IMR-90 (cell line): ENCODE data around the gene RASSF10. TPM values are rescaled to one million over a fixed set of nuclear protein-coding genes. Genes with fewer than 3 reads are reported as not detected.

ENCODE experiments used
- ATAC-seq: fragments of 200-7000 bp; cut with Tn5 transposase; 2 replicates; pipeline ENCODE4 v1.9.1; 2020; ENCODE audit warnings: low read depth, mild to moderate bottlenecking, moderate library complexity
- BruUV-seq: library from RNA; stranded (reverse); fragments of 400-500 nt; replicated peaks from 2 replicates; lab custom pipeline; 2021; lab: Mats Ljungman, UMichigan
- CTCF ChIA-PET: fragments of 300-600 bp; formaldehyde crosslinking; extraction: SDS; loops from one replicate; lab custom pipeline; 2021; ENCODE audit warnings: antibody characterized with exemption; lab: Yijun Ruan, JAX
- POLR2A ChIA-PET: fragments of 300-600 bp; sonication (Branson Sonifier 250); formaldehyde crosslinking; loops from one replicate; lab custom pipeline; 2022; ENCODE audit warnings: antibody characterized with exemption; ENCODE audit not compliant: unreplicated experiment; lab: Charles Lee
- DNase-seq: peaks from one replicate; pipeline ENCODE4 v3.0.0; 2013
- H2AFZ ChIP-seq: replicated peaks from 2 replicates; pipeline ENCODE3; 2013; ENCODE audit warnings: low read length, mild to moderate bottlenecking; ENCODE audit not compliant: poor library complexity
- H2AK5ac ChIP-seq: 2 replicates; pipeline ENCODE4 v1.6.1; 2013; ENCODE audit warnings: low read depth, low read length, inconsistent platforms
- H2AK9ac ChIP-seq: replicated peaks from 2 replicates; pipeline ENCODE3; 2013; ENCODE audit warnings: mild to moderate bottlenecking, low read depth, low read length, moderate library complexity; ENCODE audit not compliant: poor library complexity
- H2BK120ac ChIP-seq: 2 replicates; pipeline ENCODE4 v1.6.1; 2013; ENCODE audit warnings: low read depth, low read length, inconsistent platforms
- H2BK15ac ChIP-seq: 3 replicates; pipeline ENCODE4 v1.6.1; 2013; ENCODE audit warnings: low read depth, low read length, inconsistent platforms
- H2BK20ac ChIP-seq: 2 replicates; pipeline ENCODE4 v1.6.1; 2013; ENCODE audit warnings: low read depth, mild to moderate bottlenecking, inconsistent platforms, low read length, moderate library complexity
- H2BK5ac ChIP-seq: 2 replicates; pipeline ENCODE4 v1.6.1; 2013; ENCODE audit warnings: mild to moderate bottlenecking, low read depth, low read length, inconsistent platforms; ENCODE audit not compliant: poor library complexity, severe bottlenecking
- H3K14ac ChIP-seq: replicated peaks from 2 replicates; pipeline ENCODE4 v1.6.1; 2013; ENCODE audit warnings: low read depth, low read length, inconsistent platforms
- H3K18ac ChIP-seq: 2 replicates; pipeline ENCODE4 v1.6.1; 2013; ENCODE audit warnings: low read depth, low read length, control low read depth
- H3K23ac ChIP-seq: 2 replicates; pipeline ENCODE4 v1.6.1; 2013; ENCODE audit warnings: low read depth, low read length, inconsistent platforms
- H3K27ac ChIP-seq: 2 replicates; pipeline ENCODE4 v1.5.1; 2013; ENCODE audit warnings: mild to moderate bottlenecking, control low read depth, low read length; ENCODE audit not compliant: insufficient read depth
- H3K27me3 ChIP-seq: 2 replicates; pipeline ENCODE4 v1.6.1; 2013; ENCODE audit warnings: low read length; ENCODE audit not compliant: control insufficient read depth, insufficient read depth
- H3K36me3 ChIP-seq: 2 replicates; pipeline ENCODE4 v1.6.1; 2013; ENCODE audit warnings: low read length, mixed read lengths; ENCODE audit not compliant: control insufficient read depth, insufficient read depth
- H3K4ac ChIP-seq: 2 replicates; pipeline ENCODE4 v1.6.1; 2013; ENCODE audit warnings: low read depth, low read length, inconsistent platforms
- H3K4me1 ChIP-seq: 2 replicates; pipeline ENCODE4 v1.6.1; 2013; ENCODE audit warnings: low read length, mixed read lengths; ENCODE audit not compliant: control insufficient read depth, insufficient read depth
- H3K4me2 ChIP-seq: 2 replicates; pipeline ENCODE4 v1.6.1; 2013; ENCODE audit warnings: low read depth, mild to moderate bottlenecking, control low read depth, low read length, moderate library complexity
- H3K4me3 ChIP-seq: 2 replicates; pipeline ENCODE4 v1.5.1; 2013; ENCODE audit warnings: low read depth, mild to moderate bottlenecking, control low read depth, low read length, moderate library complexity; ENCODE audit not compliant: insufficient read depth
- H3K56ac ChIP-seq: 2 replicates; pipeline ENCODE4 v1.6.1; 2013; ENCODE audit warnings: low read length, inconsistent platforms; ENCODE audit not compliant: insufficient read depth; ENCODE audit errors: extremely low read depth
- H3K79me1 ChIP-seq, 2 experiments: 2 replicates each; pipeline ENCODE4 v1.6.1; 2013; ENCODE audit warnings: low read length in 2 of 2, inconsistent platforms in 1 of 2, low read depth in 1 of 2
- H3K9ac ChIP-seq: 2 replicates; pipeline ENCODE4 v1.6.1; 2013; ENCODE audit warnings: low read depth, low read length, control low read depth
- H3K9me1 ChIP-seq: 2 replicates; pipeline ENCODE4 v1.6.1; 2013; ENCODE audit warnings: low read length, inconsistent platforms; ENCODE audit not compliant: insufficient read depth
- H3K9me3 ChIP-seq: 2 replicates; pipeline ENCODE4 v1.6.1; 2013; ENCODE audit warnings: low read length; ENCODE audit not compliant: control insufficient read depth, insufficient read depth
- H4K20me1 ChIP-seq: 2 replicates; pipeline ENCODE4 v1.6.1; 2013; ENCODE audit warnings: low read length, inconsistent platforms; ENCODE audit not compliant: insufficient read depth
- H4K5ac ChIP-seq: 2 replicates; pipeline ENCODE4 v1.6.1; 2013; ENCODE audit warnings: mild to moderate bottlenecking, low read depth, low read length, control low read depth
- H4K8ac ChIP-seq, 2 experiments: 2 replicates each; pipeline ENCODE4 v1.6.1; 2013; ENCODE audit warnings: low read depth in 2 of 2, low read length in 2 of 2, control low read depth in 1 of 2, inconsistent platforms in 1 of 2
- H4K91ac ChIP-seq: 2 replicates; pipeline ENCODE4 v1.6.1; 2013; ENCODE audit warnings: low read depth, low read length, inconsistent platforms; ENCODE audit not compliant: insufficient read depth
- BHLHE40 ChIP-seq: fragments of 150-350 bp; IDR thresholded peaks from 2 replicates; pipeline ENCODE4 v1.6.1; 2016; ENCODE audit warnings: mild to moderate bottlenecking, low read depth, low read length
- CHD1 ChIP-seq: IDR thresholded peaks from 2 replicates; pipeline ENCODE4 v1.6.1; 2012; ENCODE audit warnings: low read depth, low read length, improper control_type of control experiment
- MAFK ChIP-seq: IDR thresholded peaks from 2 replicates; pipeline ENCODE4 v1.6.1; 2012; ENCODE audit warnings: low read depth, low read length, improper control_type of control experiment
- RAD21 ChIP-seq: IDR thresholded peaks from 2 replicates; pipeline ENCODE4 v1.6.1; 2012; ENCODE audit warnings: low read length, improper control_type of control experiment
- WGBS, 2 experiments: methylation state at CpG; one replicate each; pipeline versions ENCODE4 v1.1.5 to v1.1.7; 2013; ENCODE audit warnings: missing lambda C conversion rate in 2 of 2; ENCODE audit not compliant: insufficient read length in 1 of 2; ENCODE audit errors: extremely low coverage in 2 of 2; 5-methylcytosine and 5-hydroxymethylcytosine counted together
- dilution Hi-C: fragments of 300-500 bp; cut with HindIII; formaldehyde crosslinking; loops from one replicate; pipeline ENCODE4 v1.14.3; 2018; ENCODE audit warnings: low sequenced_read_pairs; ENCODE audit not compliant: unreplicated experiment
- in situ Hi-C: fragments of 300-500 bp; cut with MboI; formaldehyde crosslinking; loops from 3 replicates; pipeline ENCODE4 v1.14.3; 2019; ENCODE audit warnings: low sequenced_read_pairs, inconsistent platforms, mixed read lengths
- intact Hi-C: fragments of 100-400 bp; cut with micrococcal nuclease; formaldehyde crosslinking; loops from 2 replicates; pipeline ENCODE4 v1.10.0; 2022
- polyA plus RNA-seq, 3 experiments: library from polyadenylated mRNA; depleted of rRNA; stranded (reverse); fragments of >200 nt; gene quantifications; 2 replicates each; pipeline ENCODE4 v1.2.3, GENCODE V29; 2012; ENCODE audit warnings: low replicate concordance in 1 of 3
- total RNA-seq: library from RNA; depleted of rRNA; stranded (reverse); fragments of >200 nt; gene quantifications from 2 replicates; pipeline ENCODE4 v1.2.3, GENCODE V29; 2012

RASSF10 gene
- total and polyA plus RNA-seq, 2 of the 4 experiments (the other 2 are of a cell fraction) = not detected

DNA sequence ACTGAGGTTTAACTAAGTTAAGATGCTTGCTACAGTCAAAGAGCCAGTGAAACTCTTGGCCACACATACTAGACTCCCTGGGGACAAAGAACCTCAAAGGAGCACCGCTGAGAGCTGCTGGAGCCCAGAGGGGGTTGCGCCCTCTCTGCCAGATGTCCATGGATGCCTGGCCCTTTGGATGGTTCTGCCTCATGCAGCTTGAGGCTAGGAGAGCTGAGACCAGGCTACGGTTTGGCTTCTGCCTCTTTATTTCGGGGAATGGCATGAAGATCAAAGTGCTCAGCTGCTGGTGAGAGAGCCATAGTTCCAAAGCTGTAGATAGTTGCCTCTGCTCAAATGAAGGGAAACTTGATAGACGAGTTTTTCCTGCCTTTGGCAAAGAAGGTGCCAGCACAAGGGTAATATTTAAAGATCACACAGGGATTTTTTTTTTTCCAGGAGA, 43.0 kb downstream of the RASSF10 start:
- no peak overlapping the region for H3K23ac ChIP-seq
- ChIA-PET CTCF (no interaction called here), POLR2A (no interaction called here)
- dilution Hi-C loops = no loop called here
- DNase-seq (no peak), ATAC-seq (no peak)
- no peak overlapping the region for H2BK20ac ChIP-seq
- no peak overlapping the region for H2AK5ac ChIP-seq
- H3K27ac ChIP-seq = no peak overlapping the region
- no peaks in the 10 kb centered on the region for H3K9me1 ChIP-seq
- H3K4me1 ChIP-seq = no peaks in the 10 kb centered on the region
- H4K5ac ChIP-seq = no peak overlapping the region
- H3K4me3 ChIP-seq = no peak overlapping the region
- H2BK15ac ChIP-seq = no peak overlapping the region
- in situ Hi-C loops = no loop called here
- H3K4ac ChIP-seq = no peak overlapping the region
- H4K20me1 ChIP-seq = no peaks in the 10 kb centered on the region
- no peak overlapping the region for H2BK5ac ChIP-seq
- intact Hi-C loops = no loop called here
- no peak overlapping the region for H3K9ac ChIP-seq
- TF ChIP-seq BHLHE40 (no peak), CHD1 (no peak), RAD21 (no peak), MAFK (no peak)
- no peak overlapping the region for H4K91ac ChIP-seq
- H2AK9ac ChIP-seq = peak overlapping the region; percentile 50
- H4K8ac ChIP-seq = no peak overlapping the region
- 39% methylated on average over 3 of the region's 5 CpGs; no CpG with 5 or more reads in 1 of the 2 experiments for WGBS, 2 experiments
- H3K79me1 ChIP-seq = no peaks in the 10 kb centered on the region
- H3K4me2 ChIP-seq = no peak overlapping the region
- no peak overlapping the region for H3K56ac ChIP-seq
- H2AFZ ChIP-seq = no peak overlapping the region
- no peak overlapping the region for H3K14ac ChIP-seq
- H3K27me3 ChIP-seq = peaks cover 34% of the 10 kb centered on the region
- BruUV-seq = no TSS peak
- H3K18ac ChIP-seq = no peak overlapping the region
- H2BK120ac ChIP-seq = no peak overlapping the region
- peaks cover 2% of the 10 kb centered on the region; the same call in 1 of the 2 replicates for H3K9me3 ChIP-seq
- no peaks in the 10 kb centered on the region for H3K36me3 ChIP-seq
